SK-N-SH treated with all-trans-retinoic acid at 6 μM for 48 hours (cell line): Measurements from ENCODE around the gene SYCP2L.

Source experiments
- ARNTL ChIP-seq: fragments of 450-650 bp; formaldehyde crosslinking; IDR thresholded peaks from 2 replicates; pipeline ENCODE4 v1.5.0; 2020; ENCODE audit warnings: low read depth, mild to moderate bottlenecking, moderate library complexity, borderline replicate concordance
- TSHZ2 ChIP-seq: fragments of 250-450 bp; sonication (Bioruptor Pico); IDR thresholded peaks from 2 replicates; pipeline ENCODE4 v1.5.0; 2020; ENCODE audit warnings: mild to moderate bottlenecking, moderate library complexity

DNA sequence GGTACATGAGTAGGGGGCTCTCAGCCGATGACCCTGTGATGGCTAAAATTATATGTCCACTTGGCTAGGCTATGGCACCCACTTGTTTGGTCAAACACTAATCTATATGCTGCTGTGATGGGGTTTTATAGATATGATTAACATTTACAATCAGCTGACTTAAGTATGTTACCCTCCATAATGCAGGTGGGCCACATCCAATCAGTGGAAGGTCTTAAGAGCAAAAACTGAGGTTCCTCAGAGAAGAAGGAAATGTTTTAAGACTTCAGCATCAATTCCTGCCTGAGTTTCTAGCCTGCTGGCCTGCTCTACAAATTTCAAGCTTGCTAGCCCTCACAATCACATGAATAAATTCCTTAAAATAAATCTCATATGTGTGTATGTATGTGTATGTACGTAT lies 29.6 kb upstream of the SYCP2L start:
- TF ChIP-seq ARNTL (CRISPR knock-in tag) (no peak), TSHZ2 (CRISPR knock-in tag) (no peak)
